ENCODE data around the gene PAX6. TPM values are rescaled to one million over a fixed set of nuclear protein-coding genes. Genes with fewer than 3 reads are reported as not detected.
"Not testable (repeated sequence)": the region's sequence is repeated elsewhere in the genome, so short reads cannot be mapped to it uniquely, and the experiment has no call there.

PAX6 gene
- total RNA-seq, 1 donor from 2014 or later, result not detected

DNA sequence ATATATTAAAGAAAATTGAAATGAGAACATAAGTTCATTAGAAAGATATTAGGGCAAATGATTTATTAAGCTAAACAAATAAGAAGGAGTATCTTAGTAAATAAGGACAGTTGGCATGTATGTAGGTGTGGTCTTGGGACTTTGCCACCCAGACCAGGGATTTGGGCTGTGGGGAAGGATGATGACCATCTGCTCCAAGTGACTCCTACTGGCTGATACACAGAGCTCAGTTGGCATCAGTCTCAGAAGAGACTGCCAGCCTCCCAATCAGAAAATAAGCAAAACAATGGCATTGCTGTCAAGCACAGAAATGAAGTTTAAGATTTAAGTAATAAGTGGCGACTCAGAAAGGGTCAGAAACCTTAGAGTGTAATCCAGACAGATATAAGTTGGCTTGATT, 49.5 kb downstream of the PAX6 start:
- H3K27me3 Mint-ChIP-seq (ENCODE audit: unreplicated experiment), result no peaks in the 10 kb centered on the region
- H3K27ac Mint-ChIP-seq (ENCODE audit: unreplicated experiment), result no peak overlapping the region
- no peak overlapping the region for H3K4me3 Mint-ChIP-seq (ENCODE audit: unreplicated experiment)
- TF ChIP-seq, protein P1, sequence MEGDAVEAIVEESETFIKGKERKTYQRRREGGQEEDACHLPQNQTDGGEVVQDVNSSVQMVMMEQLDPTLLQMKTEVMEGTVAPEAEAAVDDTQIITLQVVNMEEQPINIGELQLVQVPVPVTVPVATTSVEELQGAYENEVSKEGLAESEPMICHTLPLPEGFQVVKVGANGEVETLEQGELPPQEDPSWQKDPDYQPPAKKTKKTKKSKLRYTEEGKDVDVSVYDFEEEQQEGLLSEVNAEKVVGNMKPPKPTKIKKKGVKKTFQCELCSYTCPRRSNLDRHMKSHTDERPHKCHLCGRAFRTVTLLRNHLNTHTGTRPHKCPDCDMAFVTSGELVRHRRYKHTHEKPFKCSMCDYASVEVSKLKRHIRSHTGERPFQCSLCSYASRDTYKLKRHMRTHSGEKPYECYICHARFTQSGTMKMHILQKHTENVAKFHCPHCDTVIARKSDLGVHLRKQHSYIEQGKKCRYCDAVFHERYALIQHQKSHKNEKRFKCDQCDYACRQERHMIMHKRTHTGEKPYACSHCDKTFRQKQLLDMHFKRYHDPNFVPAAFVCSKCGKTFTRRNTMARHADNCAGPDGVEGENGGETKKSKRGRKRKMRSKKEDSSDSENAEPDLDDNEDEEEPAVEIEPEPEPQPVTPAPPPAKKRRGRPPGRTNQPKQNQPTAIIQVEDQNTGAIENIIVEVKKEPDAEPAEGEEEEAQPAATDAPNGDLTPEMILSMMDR (IDR thresholded peaks at IDR 0.05), result no peak
- no peaks in the 10 kb centered on the region for H3K4me1 Mint-ChIP-seq (ENCODE audit: unreplicated experiment)
- H3K9me3 Mint-ChIP-seq (ENCODE audit: unreplicated experiment), result no peaks in the 10 kb centered on the region
- H3K36me3 Mint-ChIP-seq (ENCODE audit: unreplicated experiment), result no peaks in the 10 kb centered on the region
- DNase-seq (ENCODE audit: extremely low spot score, unreplicated experiment), result no peak

DNA sequence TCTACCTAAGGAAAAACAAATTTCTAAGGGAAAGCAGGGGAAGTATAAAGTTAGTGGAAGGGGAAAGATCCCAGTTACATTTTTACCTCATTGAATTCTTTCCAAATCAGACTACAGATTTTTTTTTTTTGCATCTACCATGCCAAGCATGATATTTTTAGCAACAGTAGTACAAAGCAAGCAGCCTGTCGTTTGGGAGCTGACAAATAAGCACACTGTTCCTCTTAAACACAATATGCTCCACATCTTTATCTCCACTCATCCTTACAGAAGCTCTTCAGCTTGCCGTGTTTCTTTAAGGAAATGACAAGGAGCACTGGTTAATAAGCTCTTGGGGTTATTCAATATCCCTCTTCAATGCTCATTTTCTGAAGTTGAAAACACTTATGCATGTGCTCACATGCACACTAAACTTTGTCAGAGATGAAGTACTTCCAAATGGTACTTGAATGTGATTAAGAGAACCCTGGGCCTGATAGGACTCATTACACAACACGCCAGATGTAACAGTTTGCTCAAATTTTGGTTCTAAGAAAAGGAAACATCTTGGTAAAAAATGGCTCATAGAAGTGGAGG, 53.8 kb downstream of the PAX6 start:
- Mint-ChIP-seq H3K36me3 (ENCODE audit: unreplicated experiment) (peaks cover 4% of the 10 kb centered on the region), H3K4me3 (ENCODE audit: unreplicated experiment) (no peak overlapping the region), H3K9me3 (ENCODE audit: unreplicated experiment) (no peaks in the 10 kb centered on the region), H3K27ac (ENCODE audit: unreplicated experiment) (no peak overlapping the region), H3K27me3 (ENCODE audit: unreplicated experiment) (no peaks in the 10 kb centered on the region), H3K4me1 (ENCODE audit: unreplicated experiment) (no peaks in the 10 kb centered on the region)
- DNase-seq (ENCODE audit: extremely low spot score, unreplicated experiment), result no peak
- TF ChIP-seq, protein P1 (IDR thresholded peaks at IDR 0.05), result no peak

DNA sequence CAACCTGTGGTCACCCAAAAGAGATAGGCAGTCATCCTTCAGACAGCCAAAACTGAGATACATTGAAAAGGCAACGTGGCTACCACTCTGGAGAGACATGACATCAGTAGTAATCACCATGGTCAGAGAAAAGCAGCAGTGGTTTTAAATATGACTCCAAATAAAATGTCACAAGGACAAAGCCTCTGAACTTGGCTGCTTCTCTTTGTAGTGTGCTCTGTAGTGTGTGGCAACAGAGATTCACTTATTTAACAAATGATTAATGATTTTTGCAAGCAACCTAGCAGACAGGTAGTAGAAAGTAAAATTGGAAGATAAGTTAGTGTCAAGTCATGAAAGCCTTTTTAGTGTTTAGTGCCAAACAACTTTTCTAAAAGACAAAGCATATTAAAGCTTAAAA, 63.5 kb downstream of the PAX6 start:
- no peaks in the 10 kb centered on the region for H3K27me3 Mint-ChIP-seq (ENCODE audit: unreplicated experiment)
- TF ChIP-seq, protein P1 (IDR thresholded peaks at IDR 0.05), result no peak
- no peak overlapping the region for H3K4me3 Mint-ChIP-seq (ENCODE audit: unreplicated experiment)
- no peaks in the 10 kb centered on the region for H3K4me1 Mint-ChIP-seq (ENCODE audit: unreplicated experiment)
- DNase-seq (ENCODE audit: extremely low spot score, unreplicated experiment), result no peak
- peaks cover 8% of the 10 kb centered on the region for H3K9me3 Mint-ChIP-seq (ENCODE audit: unreplicated experiment)
- no peak overlapping the region for H3K27ac Mint-ChIP-seq (ENCODE audit: unreplicated experiment)
- no peaks in the 10 kb centered on the region for H3K36me3 Mint-ChIP-seq (ENCODE audit: unreplicated experiment)

DNA sequence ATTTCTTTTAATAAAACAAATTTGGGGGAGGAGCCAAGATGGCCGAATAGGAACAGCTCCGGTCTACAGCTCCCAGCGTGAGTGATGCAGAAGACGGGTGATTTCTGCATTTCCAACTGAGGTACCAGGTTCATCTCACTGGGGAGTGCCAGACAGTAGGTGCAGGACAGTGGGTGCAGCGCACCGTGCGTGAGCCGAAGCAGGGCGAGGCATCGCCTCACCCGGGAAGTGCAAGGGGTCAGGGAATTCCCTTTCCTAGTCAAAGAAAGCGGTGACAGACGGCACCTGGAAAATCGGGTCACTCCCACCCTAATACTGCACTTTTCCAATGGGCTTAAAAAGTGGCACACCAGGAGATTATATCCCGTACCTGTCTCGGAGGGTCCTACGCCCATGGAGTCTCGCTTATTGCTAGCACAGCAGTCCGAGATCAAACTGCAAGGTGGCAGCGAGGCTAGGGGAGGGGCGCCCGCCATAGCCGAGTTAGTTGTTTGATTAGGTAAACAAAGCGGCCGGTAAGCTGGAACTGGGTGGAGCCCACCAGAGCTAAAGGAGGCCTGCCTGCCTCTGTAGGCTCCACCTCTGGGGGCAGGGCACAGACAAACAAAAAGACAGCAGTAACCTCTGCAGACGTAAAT, 70.3 kb downstream of the PAX6 start:
- not testable (repeated sequence) for H3K27me3 Mint-ChIP-seq (ENCODE audit: unreplicated experiment); H3K4me3 Mint-ChIP-seq (ENCODE audit: unreplicated experiment); H3K36me3 Mint-ChIP-seq (ENCODE audit: unreplicated experiment); H3K4me1 Mint-ChIP-seq (ENCODE audit: unreplicated experiment); DNase-seq (ENCODE audit: extremely low spot score, unreplicated experiment); H3K27ac Mint-ChIP-seq (ENCODE audit: unreplicated experiment)
- H3K9me3 Mint-ChIP-seq (ENCODE audit: unreplicated experiment), result peaks cover 26% of the 10 kb centered on the region

DNA sequence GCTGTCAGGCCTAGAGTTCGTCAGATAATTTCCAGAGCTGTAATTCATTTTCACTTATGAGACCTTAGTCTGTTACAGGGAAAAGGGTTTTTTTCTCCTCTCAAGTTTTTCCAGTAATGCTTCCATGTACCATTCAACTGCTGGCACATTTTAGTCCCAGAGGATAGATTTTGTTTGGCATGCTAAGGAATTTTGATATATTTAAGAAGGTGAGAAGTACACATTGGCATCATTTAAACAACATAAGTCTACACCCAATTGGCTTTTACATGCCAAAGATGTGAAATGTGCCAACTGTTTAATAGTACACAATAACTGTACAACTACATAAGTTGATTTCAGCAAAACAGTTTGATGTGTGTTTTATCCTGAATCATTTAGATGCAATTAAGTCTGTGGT, 71.0 kb downstream of the PAX6 start:
- H3K27ac Mint-ChIP-seq (ENCODE audit: unreplicated experiment), result no peak overlapping the region
- no peak overlapping the region for H3K4me3 Mint-ChIP-seq (ENCODE audit: unreplicated experiment)
- no peaks in the 10 kb centered on the region for H3K27me3 Mint-ChIP-seq (ENCODE audit: unreplicated experiment)
- peaks cover 28% of the 10 kb centered on the region for H3K9me3 Mint-ChIP-seq (ENCODE audit: unreplicated experiment)
- no peaks in the 10 kb centered on the region for H3K4me1 Mint-ChIP-seq (ENCODE audit: unreplicated experiment)
- no peak for DNase-seq (ENCODE audit: extremely low spot score, unreplicated experiment)
- H3K36me3 Mint-ChIP-seq (ENCODE audit: unreplicated experiment), result peaks cover 5% of the 10 kb centered on the region
- TF ChIP-seq, protein P1 (IDR thresholded peaks at IDR 0.05), result no peak
